Fibroblast of villous mesenchyme (primary cell): ENCODE measurements around the gene ARID1A. TPM values are rescaled to one million over a fixed set of nuclear protein-coding genes. Genes with fewer than 3 reads are reported as not detected.

Experiments used
- DNase-seq: peaks from one replicate; pipeline ENCODE4 v3.0.0-alpha.2; 2010; ENCODE audit warnings: low read depth
- H3K4me3 ChIP-seq: 2 replicates; pipeline ENCODE4 v1.5.1; 2011; ENCODE audit warnings: low read depth, mild to moderate bottlenecking, low read length
- total RNA-seq: library from RNA; depleted of rRNA; stranded (reverse); fragments of >200 nt; gene quantifications from 2 replicates; pipeline ENCODE4 v1.2.3, GENCODE V29; 2012
- TF ChIP-seq, protein P1 (sequence below): IDR thresholded peaks from 2 replicates; pipeline ENCODE4 v1.5.1; 2012; ENCODE audit warnings: low read depth, mild to moderate bottlenecking, low read length; ENCODE audit not compliant: insufficient read depth

The ARID1A gene
- total RNA-seq, 1 donor, result 31.1 TPM

DNA sequence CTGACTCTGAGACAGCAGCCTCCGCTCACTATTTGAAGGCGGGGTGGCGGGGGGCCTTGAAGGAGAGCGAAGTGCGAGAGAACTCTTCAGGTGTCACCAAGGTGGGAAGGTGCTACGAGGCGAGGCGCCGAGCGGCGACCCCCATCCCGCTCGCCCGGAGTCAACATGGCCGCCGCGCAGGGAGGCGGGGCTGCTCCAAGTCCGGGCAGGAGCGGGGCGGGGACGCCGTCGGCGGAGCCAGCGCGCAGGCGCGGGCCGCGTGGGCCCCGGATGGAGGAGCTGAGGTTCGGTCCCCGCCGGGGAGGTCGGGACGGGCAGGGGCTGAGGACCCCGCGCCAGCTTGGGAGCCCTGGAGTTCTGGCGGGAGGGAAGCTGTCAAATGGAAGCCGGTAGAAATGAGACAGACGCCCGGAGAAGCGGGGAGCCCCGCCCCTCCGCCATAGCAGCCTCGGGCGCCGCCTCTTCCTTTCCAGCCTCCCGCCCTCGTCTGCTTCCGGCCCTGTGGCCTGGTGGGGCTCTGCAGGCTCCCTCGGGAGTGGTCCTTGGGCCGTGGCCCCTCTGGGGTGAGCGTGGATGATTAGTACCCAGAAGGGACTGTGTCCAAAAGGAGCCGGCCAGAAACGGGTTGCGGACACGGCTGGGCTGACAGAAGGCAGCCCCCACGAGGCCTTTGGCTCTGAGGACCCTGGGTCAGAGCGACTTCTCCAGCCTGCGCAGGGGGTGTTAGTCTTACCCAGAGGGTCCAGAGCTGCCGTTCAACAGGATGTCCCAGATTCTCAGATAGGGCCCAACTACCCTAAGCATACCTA lies 92.1 kb downstream of the ARID1A start, which contains the start of gene PIGV:
Gene PIGV (plus strand): TSS at position 245 of the 809 bp plus-strand sequence. CDS start 2,866 bp downstream, outside the sequence.
- H3K4me3 ChIP-seq, result peak within 1 kb of the TSS; percentile 78
- TF ChIP-seq, protein P1, sequence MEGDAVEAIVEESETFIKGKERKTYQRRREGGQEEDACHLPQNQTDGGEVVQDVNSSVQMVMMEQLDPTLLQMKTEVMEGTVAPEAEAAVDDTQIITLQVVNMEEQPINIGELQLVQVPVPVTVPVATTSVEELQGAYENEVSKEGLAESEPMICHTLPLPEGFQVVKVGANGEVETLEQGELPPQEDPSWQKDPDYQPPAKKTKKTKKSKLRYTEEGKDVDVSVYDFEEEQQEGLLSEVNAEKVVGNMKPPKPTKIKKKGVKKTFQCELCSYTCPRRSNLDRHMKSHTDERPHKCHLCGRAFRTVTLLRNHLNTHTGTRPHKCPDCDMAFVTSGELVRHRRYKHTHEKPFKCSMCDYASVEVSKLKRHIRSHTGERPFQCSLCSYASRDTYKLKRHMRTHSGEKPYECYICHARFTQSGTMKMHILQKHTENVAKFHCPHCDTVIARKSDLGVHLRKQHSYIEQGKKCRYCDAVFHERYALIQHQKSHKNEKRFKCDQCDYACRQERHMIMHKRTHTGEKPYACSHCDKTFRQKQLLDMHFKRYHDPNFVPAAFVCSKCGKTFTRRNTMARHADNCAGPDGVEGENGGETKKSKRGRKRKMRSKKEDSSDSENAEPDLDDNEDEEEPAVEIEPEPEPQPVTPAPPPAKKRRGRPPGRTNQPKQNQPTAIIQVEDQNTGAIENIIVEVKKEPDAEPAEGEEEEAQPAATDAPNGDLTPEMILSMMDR, result no peak
- peak; percentile 79 for DNase-seq

DNA sequence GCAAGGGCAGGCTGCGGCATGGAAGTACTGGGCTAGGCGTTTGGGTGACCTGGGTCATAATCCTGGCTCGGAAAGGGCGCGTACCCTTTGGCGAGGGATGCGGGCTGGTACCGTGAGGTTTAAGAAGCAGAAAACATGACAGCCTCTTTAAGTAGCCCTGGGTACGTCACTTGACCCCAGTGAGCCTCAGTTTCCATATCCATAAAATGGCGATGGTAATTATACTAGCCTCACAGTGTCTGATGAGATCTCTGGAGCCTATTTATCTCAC lies 92.6 kb downstream of the ARID1A start:
- no peak for DNase-seq
- peak overlapping the region; percentile 78 for H3K4me3 ChIP-seq
- TF ChIP-seq, protein P1, result no peak

- H3K4me3 ChIP-seq, result peak overlapping the region; percentile 78
- TF ChIP-seq, protein P1, result peak; percentile 98
- DNase-seq, result peak; percentile 87
These were observed 93.2 kb downstream of the ARID1A start for GRCh38 chr1:26788836-26789611.

DNA sequence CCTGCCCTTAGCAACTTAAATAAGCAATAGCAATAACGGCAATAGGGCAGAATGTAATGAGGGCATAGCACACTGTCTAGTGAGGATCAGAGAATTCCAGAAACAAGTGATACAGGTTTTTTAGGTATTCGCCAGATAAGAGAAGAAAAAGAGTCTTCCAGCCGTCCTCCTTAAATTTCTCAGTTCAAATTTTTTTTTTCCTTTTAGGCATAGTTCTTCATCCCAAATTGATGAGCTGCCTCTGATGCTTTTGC lies 93.7 kb downstream of the ARID1A start:
- TF ChIP-seq, protein P1, result no peak
- H3K4me3 ChIP-seq, result no peak overlapping the region
- DNase-seq, result no peak

DNA sequence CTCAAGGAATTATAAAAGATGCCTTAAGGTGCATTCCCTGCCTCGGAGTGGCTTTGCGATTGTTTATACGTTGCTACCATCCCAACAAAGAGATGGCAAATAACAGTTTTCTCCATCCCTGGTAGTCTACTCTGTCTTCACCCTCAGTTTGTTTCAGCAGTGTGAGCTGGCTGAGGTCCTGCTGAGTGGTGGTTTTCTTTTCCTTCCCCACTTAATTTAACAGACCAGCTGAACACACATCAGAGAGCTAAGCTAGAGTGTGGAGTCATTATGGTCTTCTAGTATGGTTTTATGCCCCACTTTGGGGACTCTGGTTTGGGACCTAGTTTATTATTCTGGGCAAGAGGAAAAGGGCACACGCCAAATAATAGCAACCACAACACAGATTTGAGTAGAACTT lies 94.1 kb downstream of the ARID1A start:
- TF ChIP-seq, protein P1, result no peak
- no peak for DNase-seq
- H3K4me3 ChIP-seq, result no peak overlapping the region

DNA sequence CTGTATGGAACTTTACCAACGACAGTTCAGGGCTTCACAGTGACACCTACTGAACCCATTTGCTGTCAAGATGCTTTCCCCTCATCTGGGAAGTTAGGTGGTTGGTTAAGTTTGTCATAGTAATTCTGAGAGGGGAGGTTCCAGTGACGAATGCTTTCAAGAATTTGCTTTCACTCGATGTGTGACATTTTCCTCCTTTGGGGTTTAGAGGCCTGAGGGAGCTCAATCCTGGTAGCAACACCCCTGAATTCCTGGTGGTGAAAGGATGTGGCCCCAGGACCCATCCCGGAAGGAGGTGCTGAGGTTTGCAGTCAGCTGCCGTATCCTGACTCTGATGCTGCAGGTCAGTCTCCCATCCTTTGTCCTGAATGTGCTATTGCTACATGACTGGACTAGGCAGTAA lies 94.7 kb downstream of the ARID1A start:
- DNase-seq, result no peak
- TF ChIP-seq, protein P1, result no peak
- no peak overlapping the region for H3K4me3 ChIP-seq
